Measurements from ENCODE around the gene SDCBP2.

Gene SDCBP2

GRCh38 chr20:1371830-1372539, 43.0 kb upstream of the SDCBP2 start:
- TF ChIP-seq REST (IDR thresholded peaks at IDR 0.05; ENCODE audit: low read depth) = no peak
- no peak for TF ChIP-seq TEAD4 (IDR thresholded peaks at IDR 0.05)
- no peak for TF ChIP-seq NFIC (IDR thresholded peaks at IDR 0.05)
- no peak for TF ChIP-seq EP300 (IDR thresholded peaks at IDR 0.05; ENCODE audit: borderline replicate concordance)
- TF ChIP-seq EGR1 (IDR thresholded peaks at IDR 0.05) = no peak
- no peak for TF ChIP-seq RAD21 (IDR thresholded peaks at IDR 0.05; ENCODE audit: low read depth)
- TF ChIP-seq CREB1 (IDR thresholded peaks at IDR 0.05; ENCODE audit: low read depth) = no peak
- TF ChIP-seq FOXM1 (IDR thresholded peaks at IDR 0.05; ENCODE audit: borderline replicate concordance, low read depth) = no peak
- TF ChIP-seq ZBTB7A (IDR thresholded peaks at IDR 0.05; ENCODE audit: low read depth) = no peak
- TF ChIP-seq TCF12 (IDR thresholded peaks at IDR 0.05; ENCODE audit: low read depth) = no peak
- no peak for TF ChIP-seq TAF1 (IDR thresholded peaks at IDR 0.05; ENCODE audit: low read depth)
- TF ChIP-seq, protein P1, sequence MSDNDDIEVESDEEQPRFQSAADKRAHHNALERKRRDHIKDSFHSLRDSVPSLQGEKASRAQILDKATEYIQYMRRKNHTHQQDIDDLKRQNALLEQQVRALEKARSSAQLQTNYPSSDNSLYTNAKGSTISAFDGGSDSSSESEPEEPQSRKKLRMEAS (IDR thresholded peaks at IDR 0.05) = no peak
- TF ChIP-seq CEBPB (IDR thresholded peaks at IDR 0.05) = no peak
- TF ChIP-seq YY1 (IDR thresholded peaks at IDR 0.05; ENCODE audit: low read depth) = no peak
- TF ChIP-seq USF1 (IDR thresholded peaks at IDR 0.05) = no peak

- TF ChIP-seq TEAD4 (IDR thresholded peaks at IDR 0.05) = no peak
- TF ChIP-seq EP300 (IDR thresholded peaks at IDR 0.05; ENCODE audit: borderline replicate concordance) = no peak
- TF ChIP-seq TAF1 (IDR thresholded peaks at IDR 0.05; ENCODE audit: low read depth) = no peak
- no peak for TF ChIP-seq FOXM1 (IDR thresholded peaks at IDR 0.05; ENCODE audit: borderline replicate concordance, low read depth)
- TF ChIP-seq NFIC (IDR thresholded peaks at IDR 0.05) = no peak
- no peak for TF ChIP-seq CREB1 (IDR thresholded peaks at IDR 0.05; ENCODE audit: low read depth)
- no peak for TF ChIP-seq REST (IDR thresholded peaks at IDR 0.05; ENCODE audit: low read depth)
- TF ChIP-seq USF1 (IDR thresholded peaks at IDR 0.05) = no peak
- TF ChIP-seq EGR1 (IDR thresholded peaks at IDR 0.05) = no peak
- TF ChIP-seq, protein P1 (IDR thresholded peaks at IDR 0.05) = no peak
- TF ChIP-seq TCF12 (IDR thresholded peaks at IDR 0.05; ENCODE audit: low read depth) = no peak
- no peak for TF ChIP-seq YY1 (IDR thresholded peaks at IDR 0.05; ENCODE audit: low read depth)
- no peak for TF ChIP-seq RAD21 (IDR thresholded peaks at IDR 0.05; ENCODE audit: low read depth)
- TF ChIP-seq ZBTB7A (IDR thresholded peaks at IDR 0.05; ENCODE audit: low read depth) = no peak
- no peak for TF ChIP-seq CEBPB (IDR thresholded peaks at IDR 0.05)
These were observed 42.4 kb upstream of the SDCBP2 start for GRCh38 chr20:1371202-1371782.

GRCh38 chr20:1370548-1371110, 41.7 kb upstream of the SDCBP2 start:
- TF ChIP-seq TAF1 (IDR thresholded peaks at IDR 0.05; ENCODE audit: low read depth) (no peak), FOXM1 (IDR thresholded peaks at IDR 0.05; ENCODE audit: borderline replicate concordance, low read depth) (no peak), TCF12 (IDR thresholded peaks at IDR 0.05; ENCODE audit: low read depth) (no peak), USF1 (IDR thresholded peaks at IDR 0.05) (no peak), CEBPB (IDR thresholded peaks at IDR 0.05) (no peak), EGR1 (IDR thresholded peaks at IDR 0.05) (no peak), RAD21 (IDR thresholded peaks at IDR 0.05; ENCODE audit: low read depth) (no peak), YY1 (IDR thresholded peaks at IDR 0.05; ENCODE audit: low read depth) (no peak), EP300 (IDR thresholded peaks at IDR 0.05; ENCODE audit: borderline replicate concordance) (no peak), TEAD4 (IDR thresholded peaks at IDR 0.05) (no peak), REST (IDR thresholded peaks at IDR 0.05; ENCODE audit: low read depth) (no peak), NFIC (IDR thresholded peaks at IDR 0.05) (no peak), ZBTB7A (IDR thresholded peaks at IDR 0.05; ENCODE audit: low read depth) (no peak), CREB1 (IDR thresholded peaks at IDR 0.05; ENCODE audit: low read depth) (no peak)
- TF ChIP-seq, protein P1 (IDR thresholded peaks at IDR 0.05) = no peak
